ENCODE measurements around the gene NLGN4Y.
"Not testable (repeated sequence)": the region's sequence is repeated elsewhere in the genome, so short reads cannot be mapped to it uniquely, and the experiment has no call there.

Gene NLGN4Y

GRCh38 chrY:14834103-14835060 is 310.1 kb downstream of the NLGN4Y start:
- peak; percentile 2 for DNase-seq (ENCODE audit: low spot score)

GRCh38 chrY:14837466-14837865 is 313.1 kb downstream of the NLGN4Y start:
- DNase-seq (ENCODE audit: low spot score), result no peak

DNA sequence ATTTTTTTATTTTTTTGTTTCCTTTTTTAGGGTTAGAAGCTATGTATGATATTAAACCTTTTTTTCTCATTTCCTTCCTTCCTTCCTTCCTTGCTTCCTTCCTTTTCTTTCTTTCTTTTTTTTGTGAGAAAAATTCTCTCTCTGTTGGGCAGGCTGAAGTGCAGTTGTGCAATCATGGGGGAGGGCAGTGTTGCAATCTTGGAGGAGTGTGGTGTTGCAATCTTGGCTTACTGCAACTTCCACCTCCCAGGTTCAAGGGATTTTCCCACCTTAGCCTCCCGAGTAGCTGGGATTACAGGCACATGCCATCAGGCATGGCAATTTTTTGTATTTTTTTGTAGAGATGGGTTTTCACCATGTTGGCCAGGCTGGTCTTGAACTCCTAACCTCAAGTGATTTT is 326.4 kb downstream of the NLGN4Y start:
- no peak for DNase-seq (ENCODE audit: low spot score)

GRCh38 chrY:14860448-14860847 is 336.1 kb downstream of the NLGN4Y start:
- no peak for DNase-seq (ENCODE audit: low spot score)

- not testable (repeated sequence) for DNase-seq (ENCODE audit: low spot score)
Measured at GRCh38 chrY:14861033-14861432, 336.7 kb downstream of the NLGN4Y start.

GRCh38 chrY:14871971-14872370 is 347.6 kb downstream of the NLGN4Y start:
- no peak for DNase-seq (ENCODE audit: low spot score)

Data from CD4-positive, alpha-beta T cell treated with Interleukin-15 for 4 hours (primary cell).